HL-60/S4 treated with retinoic acid at 250 ng/mL for 4 days and 3 days (cell line): ENCODE data around the gene DOCK1.

Source experiments
- in situ Hi-C: fragments of 300-500 bp; cut with MboI; formaldehyde crosslinking; loops from 2 replicates; pipeline ENCODE4 v1.7.0; 2022; ENCODE audit warnings: low sequenced_read_pairs

Gene DOCK1

DNA sequence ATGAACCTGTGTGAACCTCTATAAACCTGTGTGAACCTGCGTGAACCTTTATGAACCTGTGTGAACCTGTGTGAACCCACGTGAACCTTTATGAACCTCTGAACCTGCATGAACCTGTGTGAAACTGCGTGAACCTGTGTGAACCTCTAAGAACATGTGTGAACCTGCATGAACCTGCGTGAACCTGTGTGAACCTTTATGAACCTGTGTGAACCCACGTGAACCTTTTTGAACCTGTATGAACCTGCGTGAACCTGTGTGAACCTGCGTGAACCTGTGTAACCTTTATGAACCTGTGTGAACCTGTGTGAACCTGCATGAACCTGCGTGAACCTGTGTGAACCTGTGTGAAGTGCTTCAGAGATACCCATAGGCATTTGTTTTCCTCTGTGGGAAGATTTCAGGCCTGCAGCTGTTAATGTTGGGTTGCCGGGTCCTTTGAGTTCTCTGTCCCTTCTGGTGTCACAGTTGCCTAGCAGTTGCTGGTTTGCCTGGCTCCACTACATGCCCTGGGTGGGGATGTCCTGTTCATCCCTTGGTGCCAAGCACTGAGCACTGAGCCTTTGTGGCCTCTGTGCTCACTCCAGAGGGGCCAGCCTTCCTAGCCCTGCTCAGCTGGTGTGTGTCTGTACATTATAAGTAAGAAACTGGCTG lies 97.9 kb downstream of the DOCK1 start:
- in situ Hi-C loops: no loop called here

DNA sequence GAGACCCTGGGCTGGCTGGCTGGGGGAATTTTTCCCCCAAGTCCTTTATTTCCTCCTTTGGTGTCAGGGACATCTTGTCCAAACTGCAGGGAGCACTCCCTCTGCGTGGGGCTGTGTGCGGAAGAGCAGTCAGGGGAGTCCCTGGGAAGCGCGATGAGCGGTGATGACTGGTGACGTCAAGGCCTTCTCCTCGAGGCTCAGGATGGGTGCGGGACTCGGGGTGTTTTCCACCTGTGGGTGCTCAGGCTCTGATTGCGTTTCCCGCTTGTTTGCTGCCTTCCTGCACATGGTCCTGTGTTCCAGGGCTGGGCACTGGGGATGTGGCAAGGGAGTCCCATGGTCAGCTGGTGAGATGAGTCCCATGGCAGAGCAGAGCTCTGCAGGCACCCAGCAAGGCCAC lies 101.2 kb downstream of the DOCK1 start:
- in situ Hi-C loops: no loop called here

DNA sequence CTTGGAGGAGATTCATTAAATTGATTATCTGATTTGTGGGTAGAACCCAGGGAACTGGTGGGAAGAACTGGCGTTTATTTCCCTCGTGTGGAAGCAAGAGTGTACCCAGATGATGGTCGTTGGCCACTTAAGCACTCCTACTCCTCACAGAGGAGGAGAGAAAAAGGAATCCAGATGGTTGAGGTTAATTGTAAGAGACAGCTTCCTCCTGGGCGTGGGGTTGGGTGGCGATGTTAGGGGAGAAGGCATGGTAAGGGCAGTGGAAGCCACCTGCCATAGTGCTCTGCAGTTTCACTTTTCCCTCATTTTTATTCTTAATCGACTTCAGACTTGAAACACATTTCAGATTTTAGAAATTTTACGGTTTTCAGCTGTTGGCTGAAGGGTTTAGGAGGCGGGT lies 104.1 kb downstream of the DOCK1 start:
- in situ Hi-C loops: no loop called here

DNA sequence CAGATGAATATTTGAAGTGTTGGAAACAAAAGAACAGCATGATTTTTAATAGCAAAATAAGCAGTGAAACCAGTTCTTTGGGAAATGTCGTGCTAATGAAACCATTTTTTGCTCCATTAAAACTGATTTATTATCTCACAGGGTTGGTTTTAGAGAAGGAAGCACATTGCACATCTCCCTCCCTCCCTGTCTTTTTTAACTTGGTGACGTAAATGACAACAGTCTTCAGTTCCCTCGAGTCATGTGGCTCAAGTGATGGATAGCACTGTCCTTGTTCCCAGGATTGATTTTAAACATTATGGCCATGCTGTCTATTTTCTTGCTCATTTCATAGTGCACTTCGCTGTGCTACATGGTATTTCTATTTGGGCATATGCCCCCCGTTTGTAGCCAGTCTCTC lies 105.9 kb downstream of the DOCK1 start:
- in situ Hi-C loops: no loop called here

DNA sequence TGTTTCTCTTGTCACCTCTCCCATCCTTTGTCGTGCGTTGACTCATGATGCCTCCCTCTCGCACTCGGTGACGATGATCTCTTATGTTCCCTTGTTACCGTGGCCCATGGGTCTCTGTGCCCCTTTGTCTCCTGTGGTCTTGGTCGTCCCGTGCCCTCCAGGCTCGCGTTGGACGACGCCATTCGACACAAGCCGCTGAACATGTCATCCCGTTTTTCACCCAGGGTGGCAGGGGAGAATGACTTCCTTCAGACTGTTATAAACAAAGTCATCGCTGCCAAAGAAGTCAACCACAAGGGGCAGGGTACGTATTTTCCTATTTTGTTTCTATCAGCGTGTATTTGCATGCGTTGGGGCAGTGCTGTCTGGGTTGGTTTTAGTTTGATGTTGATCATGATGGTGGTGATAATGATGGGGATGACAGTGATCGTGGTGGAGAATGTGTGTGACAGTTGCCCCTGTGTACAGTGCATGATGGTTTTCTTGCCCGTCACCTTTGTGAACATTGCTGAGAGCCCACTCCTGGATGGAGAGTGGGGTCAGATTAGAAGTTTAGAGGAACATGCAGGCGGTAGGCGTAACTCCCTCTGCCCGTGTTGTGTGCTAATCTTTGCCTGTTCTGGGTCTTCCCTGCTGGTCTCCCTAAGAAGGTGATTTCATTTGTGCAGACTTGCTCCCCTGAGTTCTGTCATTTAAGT lies 107.0 kb downstream of the DOCK1 start:
- in situ Hi-C loops: no loop called here

DNA sequence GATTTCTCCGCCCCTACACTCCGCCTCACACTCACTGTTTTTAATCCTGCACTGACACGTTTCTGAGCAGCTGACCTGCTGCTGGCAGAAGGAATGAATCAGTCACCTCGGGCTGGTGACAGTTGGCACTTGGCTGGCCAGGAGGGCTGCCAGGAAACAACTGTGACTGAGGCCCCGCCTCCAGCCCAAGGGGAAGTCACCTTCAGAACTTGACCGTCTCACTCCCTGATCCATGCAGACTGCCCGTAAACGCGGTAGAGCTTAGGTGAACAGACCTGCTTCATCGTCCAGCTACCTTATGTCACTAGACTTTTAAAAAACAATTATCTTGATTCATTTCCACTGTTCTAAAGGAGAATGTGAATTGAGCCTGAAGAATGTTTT lies 107.5 kb downstream of the DOCK1 start:
- in situ Hi-C loops: no loop called here

DNA sequence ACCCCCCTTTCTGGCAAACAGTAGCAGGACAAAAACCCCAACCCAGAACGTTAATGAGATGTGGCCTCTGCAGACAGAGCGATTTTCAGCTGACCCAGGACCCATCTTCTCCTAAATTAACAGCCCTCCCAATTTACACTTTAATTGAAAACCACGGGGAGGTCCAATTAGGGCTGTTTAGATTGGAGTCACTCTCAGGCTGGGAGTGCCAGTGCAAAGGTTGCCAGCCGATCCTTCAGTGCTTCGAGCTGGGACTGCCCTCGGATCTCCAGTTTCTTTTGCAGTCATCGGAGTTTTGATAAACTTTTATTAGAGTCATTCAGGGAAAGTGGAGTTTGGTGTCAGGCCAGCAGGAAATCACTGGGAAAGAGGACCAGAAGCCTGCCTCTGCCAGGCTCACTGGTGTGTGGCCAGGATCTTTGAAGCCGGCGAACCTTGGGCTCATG lies 108.0 kb downstream of the DOCK1 start:
- in situ Hi-C loops: no loop called here

DNA sequence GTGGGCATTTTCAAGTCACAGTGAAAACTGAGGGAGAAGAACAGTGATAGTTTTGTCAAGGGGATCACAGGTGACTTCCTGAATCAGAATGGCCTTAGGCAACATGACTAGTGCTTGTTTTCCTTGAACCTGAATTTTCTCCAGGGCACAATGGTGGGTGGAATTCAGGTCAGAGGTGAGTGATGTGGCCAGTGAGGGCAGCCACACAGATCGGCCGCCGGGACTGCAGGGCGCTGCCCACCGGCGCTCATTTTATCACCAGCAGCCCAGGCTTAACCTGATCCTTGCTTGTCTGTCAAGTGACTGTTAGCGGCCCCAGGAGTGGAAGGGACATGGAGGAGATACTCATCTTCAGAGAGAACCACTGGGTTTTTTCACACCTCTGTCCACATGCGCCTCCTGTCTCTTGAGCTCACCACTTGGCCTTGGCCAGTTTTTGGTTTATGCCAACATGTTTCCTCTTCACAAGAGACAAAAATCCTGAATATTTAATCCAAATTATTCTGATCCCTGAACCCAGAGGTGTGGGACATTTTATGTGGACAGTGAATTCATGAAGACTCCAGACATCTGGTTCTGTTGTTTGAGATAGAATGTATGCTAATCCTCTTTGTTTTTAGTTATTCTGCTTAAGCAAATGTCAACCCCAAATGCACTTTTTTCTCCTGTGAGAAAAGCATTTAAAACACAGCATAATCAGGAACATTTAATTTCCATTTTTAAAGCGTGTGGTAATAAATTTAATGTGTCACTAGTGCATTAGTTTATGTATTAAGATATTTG lies 108.7 kb downstream of the DOCK1 start:
- in situ Hi-C loops: no loop called here

DNA sequence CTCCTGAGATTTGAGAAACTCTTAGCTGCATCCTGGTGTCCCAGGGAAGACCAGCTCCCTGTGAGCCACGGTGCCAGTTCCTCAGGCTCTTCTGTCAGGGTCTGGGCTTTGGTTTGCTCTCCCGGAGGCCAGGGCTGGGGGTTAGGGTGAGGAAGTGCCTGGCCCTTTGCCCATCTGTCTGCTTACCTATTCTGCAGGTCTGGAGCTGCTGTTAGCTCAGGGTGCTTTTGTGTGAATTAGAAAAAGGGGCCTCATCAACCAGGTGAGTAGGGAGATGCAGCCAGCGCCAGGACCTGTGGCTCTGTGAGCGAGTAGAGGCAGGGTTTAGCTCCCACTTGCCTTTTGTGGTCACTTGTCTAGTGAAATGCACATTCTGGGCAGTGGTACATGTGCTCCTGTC lies 109.4 kb downstream of the DOCK1 start:
- in situ Hi-C loops: no loop called here

DNA sequence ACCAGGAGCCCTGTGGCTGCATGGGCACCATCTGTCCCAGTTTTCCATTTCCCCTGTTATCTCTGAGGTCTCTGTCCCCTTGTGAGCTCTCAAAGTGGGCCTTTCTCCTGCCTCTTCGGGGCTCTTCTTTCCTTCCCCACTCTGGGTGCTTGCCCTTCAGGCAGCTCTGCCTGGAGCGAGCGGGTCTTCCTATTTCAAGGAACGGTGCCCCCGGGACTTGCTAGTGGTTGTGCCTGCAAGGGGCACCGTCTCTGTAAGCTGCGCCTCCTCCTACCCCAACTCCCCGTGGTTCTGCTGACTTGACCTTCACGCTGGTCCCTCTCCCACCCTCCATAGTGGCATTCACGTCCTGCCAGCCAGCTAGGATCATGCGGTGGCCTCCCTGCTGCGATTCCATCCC lies 110.1 kb downstream of the DOCK1 start:
- in situ Hi-C loops: no loop called here

DNA sequence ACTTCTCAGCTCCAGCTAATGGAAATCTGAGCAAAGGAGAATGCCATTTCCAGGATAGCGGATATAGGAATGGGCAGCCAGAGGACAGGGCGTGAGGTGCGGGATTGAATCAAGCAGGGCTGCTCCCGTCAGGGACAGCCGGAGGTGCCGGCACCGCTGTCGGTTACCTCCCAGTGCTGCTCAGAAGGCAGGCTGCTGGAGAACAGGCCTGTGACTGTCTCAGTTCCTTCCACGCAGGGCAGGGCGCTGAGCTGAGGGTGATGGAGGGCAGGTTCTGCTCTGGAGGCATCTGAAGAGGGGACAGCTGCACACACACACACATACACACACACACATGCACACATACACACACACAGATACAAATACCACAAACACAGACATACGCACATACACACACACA lies 111.1 kb downstream of the DOCK1 start:
- in situ Hi-C loops: no loop called here

DNA sequence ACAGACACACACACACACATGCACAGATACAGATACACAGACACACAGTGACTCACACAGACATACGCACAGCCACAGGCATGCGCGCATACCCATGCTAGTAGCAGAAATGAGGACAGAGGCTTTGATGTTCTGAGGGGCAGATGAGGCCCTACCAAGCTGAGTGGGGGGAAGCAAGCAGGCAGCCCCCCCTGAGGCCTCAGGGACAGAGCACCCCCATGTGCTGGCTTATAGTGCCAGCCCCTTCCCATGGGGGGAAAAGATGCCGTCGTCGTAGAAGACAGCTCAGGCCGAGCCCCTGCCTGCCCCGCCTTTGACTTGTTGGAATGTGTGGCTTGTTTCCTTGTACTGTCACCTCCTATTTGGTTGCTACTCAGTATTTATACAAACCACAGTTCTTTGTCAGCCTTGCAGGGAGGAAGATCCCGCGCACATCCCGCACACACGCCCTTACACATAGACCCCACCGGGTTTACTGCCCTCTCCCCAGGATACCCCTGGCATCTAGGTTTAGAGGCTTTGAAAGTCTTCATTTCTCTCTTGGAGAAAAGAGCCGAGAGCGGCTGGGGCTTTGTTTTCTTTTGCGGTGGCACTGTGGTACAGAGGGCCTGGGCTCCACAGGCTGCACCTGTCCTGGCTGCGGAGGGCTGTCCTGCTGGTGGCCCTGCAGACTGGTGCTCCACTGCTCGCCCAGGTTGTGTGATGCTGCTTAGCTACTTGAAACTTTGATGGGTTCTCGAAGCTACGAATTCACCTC lies 112.5 kb downstream of the DOCK1 start:
- in situ Hi-C loops: no loop called here

DNA sequence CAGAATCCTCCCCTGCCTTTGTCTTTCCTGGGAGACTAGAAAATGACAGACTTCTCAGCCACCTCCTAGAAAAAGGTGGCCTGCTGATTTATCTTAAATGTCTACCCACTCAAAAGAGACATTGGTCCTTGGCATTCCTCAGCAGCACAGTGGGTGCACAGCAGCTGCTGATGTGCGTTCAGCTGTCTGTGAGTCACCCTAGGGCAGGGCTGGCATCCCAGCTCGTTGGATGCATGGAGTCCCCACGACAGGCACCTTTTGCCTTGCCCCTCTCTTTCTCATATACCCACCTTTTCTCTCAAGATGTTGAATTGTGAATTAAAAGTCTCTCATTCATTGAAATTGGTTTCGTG lies 113.0 kb downstream of the DOCK1 start:
- in situ Hi-C loops: no loop called here

DNA sequence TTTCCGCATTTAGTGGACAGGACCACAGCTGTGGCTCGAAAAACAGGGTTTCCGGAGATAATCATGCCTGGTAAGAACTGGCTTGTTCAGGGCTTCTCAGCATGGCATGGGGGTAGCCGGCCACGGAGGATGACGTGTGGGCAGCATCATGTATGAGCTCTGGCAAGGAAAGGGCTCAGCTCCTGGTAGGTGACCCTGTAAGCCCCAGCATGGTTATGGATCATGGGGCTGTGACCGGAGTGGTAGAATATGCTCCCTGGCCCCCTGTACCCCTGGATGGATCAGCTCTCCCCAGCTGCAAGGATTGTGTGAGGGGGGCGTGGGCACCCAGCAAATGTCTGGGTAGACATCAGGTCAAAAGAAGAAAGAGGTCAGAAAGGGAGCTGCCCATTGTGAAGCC lies 113.5 kb downstream of the DOCK1 start:
- in situ Hi-C loops: no loop called here

DNA sequence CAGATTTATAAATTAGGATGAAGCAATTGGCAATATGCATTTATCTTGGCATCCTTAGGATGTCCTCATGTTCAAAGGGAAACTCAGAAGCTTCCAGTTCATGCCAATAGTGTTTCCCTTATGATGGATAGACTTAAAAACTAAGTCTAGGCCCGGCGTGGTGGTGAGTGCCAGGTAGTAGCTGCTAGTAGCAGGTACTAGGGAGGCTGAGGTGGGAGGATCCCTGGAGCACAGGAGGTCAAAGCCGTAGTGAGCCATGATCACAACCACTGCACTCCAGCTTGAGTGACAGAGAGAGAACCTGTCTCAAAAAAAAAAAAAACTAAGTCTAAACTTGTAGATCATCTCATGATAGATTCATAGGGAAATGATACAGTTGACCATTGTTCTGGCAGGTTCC lies 115.0 kb downstream of the DOCK1 start:
- in situ Hi-C loops: no loop called here

DNA sequence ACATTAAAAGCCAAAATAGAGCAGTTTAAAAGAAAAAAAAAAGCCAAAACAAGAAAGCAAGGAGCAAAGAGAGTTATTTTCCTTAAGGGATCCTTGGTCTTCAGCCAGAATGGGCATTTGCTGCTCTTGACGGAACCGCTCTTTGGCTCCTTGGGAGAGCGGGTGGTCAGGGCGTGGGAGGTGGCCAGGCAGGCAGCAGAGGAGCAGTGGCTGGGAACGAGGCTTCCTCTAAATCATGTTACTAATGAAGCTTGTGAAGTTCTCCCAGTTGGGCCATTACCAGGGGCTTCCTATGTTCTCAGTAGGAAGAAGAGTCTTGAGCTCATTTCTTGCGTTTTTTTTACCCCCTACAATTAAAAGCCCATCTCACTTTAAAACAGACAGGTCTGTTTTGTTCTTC lies 116.6 kb downstream of the DOCK1 start:
- in situ Hi-C loops: no loop called here

DNA sequence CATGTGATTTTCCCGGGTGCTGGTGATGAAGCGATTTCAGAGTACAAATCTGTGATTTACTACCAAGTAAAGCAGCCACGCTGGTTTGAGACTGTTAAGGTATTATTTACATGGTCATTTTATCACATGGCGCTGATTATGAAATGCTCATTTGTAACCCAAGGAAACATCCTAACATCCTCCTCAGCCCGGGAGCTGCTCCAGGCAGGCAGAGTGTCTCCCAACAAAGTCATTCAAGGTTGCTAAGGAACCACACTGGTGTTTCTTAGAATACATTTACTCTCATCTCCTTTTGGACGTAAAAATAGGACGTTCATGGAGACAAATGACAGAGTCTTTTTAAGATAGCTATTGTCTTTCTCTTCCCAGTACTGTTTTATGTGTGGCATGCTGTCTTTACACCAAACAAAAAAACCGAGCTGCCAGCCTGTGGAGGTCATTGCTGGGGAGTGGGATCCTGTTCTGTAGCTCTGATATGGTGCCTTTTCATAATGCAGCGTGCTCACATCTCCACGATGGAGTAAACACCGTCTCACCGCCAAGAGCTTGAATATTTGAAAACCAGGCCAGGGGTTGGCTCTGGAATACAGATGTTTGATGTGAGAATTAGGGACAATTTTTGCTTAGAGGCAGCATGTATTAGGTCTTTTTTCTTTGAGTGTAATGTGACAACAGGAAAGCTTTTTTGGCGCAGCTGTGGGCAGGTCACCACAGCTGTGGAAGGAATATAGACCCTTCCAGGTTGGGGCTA lies 119.6 kb downstream of the DOCK1 start:
- in situ Hi-C loops: no loop called here

DNA sequence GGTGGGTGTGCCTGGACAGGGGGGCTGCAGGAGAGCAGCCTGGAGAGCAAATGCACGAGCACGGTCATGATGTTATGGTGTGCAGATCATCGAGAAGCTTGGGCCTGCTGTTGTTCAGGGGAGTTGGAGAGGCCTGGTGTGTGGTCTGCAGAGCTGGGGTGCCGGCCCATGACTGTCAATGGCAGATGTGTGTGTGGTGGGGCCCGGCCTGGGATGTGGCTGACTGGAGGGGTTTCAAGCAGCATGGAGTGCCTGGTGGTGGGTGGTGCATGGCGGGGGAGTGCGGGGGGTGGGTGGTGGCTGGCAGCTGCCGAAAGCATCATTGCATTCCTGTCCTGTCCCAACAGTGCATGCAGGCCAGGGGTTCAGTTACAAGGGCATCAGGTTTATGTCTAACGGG lies 122.6 kb downstream of the DOCK1 start:
- in situ Hi-C loops: no loop called here

DNA sequence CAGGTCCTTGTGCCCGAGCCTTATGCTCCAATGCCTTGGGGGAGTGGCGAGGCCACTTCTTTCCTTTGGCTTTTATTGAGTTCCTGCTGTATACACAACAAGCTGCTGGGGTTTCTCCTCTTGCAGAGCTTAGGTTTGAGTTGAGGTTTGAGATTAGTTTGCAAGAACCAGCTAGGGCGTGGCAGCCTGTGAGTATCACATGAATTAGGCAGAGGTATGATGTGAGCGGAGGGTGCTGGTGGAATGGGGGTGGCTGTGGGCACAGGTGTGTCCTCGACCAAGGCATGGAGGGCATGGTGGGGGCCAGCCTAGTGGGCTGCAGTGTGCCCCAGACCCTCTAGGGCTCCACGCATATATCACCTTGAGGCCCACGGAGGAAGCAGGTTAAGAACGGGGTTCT lies 123.3 kb downstream of the DOCK1 start:
- in situ Hi-C loops: no loop called here

DNA sequence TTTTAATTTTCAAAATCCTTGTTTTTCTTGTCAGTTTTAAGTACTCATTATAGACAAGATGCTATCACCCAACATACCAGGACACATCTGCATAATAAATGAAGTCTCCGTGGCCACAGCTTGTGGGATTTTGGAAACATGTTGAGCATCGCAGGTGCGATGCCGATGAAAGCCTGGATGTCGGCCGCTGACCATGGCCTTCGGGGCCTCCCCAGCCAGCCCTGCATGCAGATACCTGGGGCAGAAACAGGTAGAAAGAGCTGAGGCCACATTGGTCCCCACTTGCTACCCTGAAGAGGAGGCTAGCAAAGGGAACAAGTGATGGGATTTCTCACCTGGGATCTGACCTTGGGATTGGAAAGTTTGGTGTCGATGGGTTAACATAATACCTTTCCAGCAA lies 123.8 kb downstream of the DOCK1 start:
- in situ Hi-C loops: no loop called here
